Measurements from ENCODE around the gene AMTN.
A peak's percentile ranks its signal among the peaks of the same experiment; 100 is the strongest.

GRCh38 chr4:70505151-70505748 is 13.1 kb upstream of the AMTN start:
- TF ChIP-seq CTCF (IDR thresholded peaks at IDR 0.05) (peak; percentile 70 to 87 (median 76)), POLR2A (IDR thresholded peaks at IDR 0.05) (no peak), POLR2AphosphoS5 (IDR thresholded peaks at IDR 0.05) (no peak)

Measured in transverse colon (tissue), 4 donors.